Measurements from ENCODE around the gene SBSN.

The SBSN gene

DNA sequence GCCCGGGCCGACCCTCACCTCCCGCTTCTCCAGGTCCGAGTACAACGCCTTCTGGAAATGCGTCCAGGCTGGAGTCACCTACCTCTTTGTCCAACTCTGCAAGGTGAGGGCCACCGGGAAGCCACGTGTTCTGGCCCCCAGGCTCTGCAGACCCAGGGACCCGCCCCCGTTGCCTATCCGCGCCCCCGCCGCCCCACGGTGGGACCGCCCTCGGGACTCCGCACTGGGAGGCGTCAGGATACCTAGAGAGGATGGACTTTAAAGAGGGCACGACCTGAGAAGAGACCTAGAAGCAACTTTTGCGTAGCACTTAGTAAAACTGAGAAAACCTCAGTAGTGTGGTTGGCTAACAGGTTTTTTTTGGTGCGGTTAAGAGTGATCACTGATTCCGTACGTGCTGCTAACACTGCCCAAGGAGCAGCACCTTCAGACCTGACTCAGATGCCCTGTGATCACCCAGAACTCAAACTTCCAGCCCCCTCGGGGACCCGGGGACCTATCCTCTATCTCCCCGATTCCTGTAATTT lies 17.8 kb upstream of the SBSN start:
- TF ChIP-seq NFIC (IDR thresholded peaks at IDR 0.05): no peak
- TF ChIP-seq EGR1 (IDR thresholded peaks at IDR 0.05): peak; percentile 53; the same call in 1 of the 2 replicates
- no peak for TF ChIP-seq FOXM1 (IDR thresholded peaks at IDR 0.05; ENCODE audit: borderline replicate concordance, low read depth)
- TF ChIP-seq ZBTB7A (IDR thresholded peaks at IDR 0.05; ENCODE audit: low read depth): peak; percentile 69

DNA sequence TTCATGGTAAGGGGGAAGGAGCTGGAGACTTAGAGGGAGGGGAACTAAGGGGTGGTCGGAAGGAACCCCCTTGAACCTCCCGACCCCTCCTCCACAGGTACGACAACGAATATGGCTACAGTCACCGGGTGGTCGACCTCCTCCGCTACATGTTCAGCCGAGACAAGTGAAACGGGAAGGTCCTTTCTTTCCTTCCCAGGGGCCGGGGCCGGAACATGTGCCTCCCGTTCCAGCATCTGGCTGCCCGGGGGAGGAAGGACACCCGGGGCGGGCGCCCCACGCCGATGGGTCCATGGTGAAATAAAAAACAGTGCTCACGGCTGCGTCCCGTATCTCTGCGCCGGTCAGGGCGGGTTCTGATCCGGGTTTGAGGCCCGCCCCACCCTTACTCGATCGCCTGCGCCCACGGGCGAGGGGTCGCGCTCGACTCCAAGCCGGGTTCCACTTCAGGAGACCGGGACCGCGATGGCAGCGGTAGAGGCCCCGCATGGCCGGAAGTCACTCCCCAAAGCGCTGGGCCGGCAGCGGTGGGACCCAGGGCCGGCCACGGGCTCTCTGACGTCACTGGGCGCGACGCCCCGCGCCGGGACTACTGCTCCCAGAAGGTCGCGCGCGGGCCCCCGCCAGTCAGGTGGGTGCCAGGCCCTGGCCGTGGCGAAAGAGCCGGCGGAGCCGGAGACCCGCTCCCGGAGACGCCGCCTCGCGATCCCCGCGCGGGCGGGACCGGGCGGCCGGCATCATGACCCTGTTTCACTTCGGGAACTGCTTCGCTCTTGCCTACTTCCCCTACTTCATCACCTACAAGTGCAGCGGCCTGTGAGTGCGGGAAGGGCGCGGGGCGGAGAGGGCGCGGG lies 17.1 kb upstream of the SBSN start, which contains the start of gene TMEM147:
Gene TMEM147 (plus strand): TSS at position 626 of the 854 bp plus-strand sequence. CDS start 114 bp downstream, at position 740.
- no peak for TF ChIP-seq CEBPB (IDR thresholded peaks at IDR 0.05)
- TF ChIP-seq CREB1 (IDR thresholded peaks at IDR 0.05; ENCODE audit: low read depth): peak; percentile 93
- TF ChIP-seq, protein P1, sequence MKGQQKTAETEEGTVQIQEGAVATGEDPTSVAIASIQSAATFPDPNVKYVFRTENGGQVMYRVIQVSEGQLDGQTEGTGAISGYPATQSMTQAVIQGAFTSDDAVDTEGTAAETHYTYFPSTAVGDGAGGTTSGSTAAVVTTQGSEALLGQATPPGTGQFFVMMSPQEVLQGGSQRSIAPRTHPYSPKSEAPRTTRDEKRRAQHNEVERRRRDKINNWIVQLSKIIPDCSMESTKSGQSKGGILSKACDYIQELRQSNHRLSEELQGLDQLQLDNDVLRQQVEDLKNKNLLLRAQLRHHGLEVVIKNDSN (IDR thresholded peaks at IDR 0.05): peak; percentile 90
- TF ChIP-seq TCF12 (IDR thresholded peaks at IDR 0.05; ENCODE audit: low read depth): peak; percentile 60
- TF ChIP-seq, protein P2, sequence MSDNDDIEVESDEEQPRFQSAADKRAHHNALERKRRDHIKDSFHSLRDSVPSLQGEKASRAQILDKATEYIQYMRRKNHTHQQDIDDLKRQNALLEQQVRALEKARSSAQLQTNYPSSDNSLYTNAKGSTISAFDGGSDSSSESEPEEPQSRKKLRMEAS (IDR thresholded peaks at IDR 0.05): peak; percentile 84
- TF ChIP-seq EGR1 (IDR thresholded peaks at IDR 0.05): no peak
- TF ChIP-seq TAF1 (IDR thresholded peaks at IDR 0.05; ENCODE audit: low read depth): peak; percentile 77
- peak; percentile 55; the same call in 1 of the 2 replicates for TF ChIP-seq YY1 (IDR thresholded peaks at IDR 0.05; ENCODE audit: low read depth)

DNA sequence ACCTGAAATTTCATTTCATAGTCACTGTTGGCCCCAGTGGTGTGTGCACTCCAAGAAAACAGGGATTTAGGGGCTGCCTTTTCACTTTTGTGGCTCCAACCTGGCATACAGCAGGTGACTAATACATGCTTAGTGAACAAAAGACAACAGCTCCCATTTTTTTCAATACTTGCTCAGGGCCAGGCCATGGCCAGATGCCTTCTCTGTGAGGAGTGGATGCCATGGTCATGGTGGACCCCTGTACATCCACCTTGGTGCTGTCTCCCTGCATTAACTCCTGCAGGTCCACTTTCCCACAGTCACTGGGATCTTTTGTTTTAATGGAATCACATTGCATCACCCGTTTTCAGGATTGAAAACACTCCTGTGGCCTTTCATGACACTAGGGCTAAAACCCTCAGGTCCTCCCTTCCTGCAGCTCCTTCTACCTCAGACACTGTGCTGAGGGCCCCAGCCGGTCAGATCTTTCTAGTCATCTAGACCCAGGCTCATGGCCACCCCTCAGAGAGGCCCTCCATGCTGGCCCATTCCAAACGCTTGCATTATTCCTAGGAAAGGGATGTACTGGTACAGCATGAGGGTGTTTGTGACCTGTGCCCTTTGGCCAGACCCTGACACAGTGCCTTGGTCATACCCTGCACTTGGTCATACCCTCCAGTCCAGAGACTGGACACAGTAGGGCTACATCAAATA lies 16.1 kb upstream of the SBSN start:
- TF ChIP-seq NFIC (IDR thresholded peaks at IDR 0.05) (no peak), RAD21 (IDR thresholded peaks at IDR 0.05; ENCODE audit: low read depth) (no peak), CEBPB (IDR thresholded peaks at IDR 0.05) (no peak), CREB1 (IDR thresholded peaks at IDR 0.05; ENCODE audit: low read depth) (no peak), EGR1 (IDR thresholded peaks at IDR 0.05) (no peak)

DNA sequence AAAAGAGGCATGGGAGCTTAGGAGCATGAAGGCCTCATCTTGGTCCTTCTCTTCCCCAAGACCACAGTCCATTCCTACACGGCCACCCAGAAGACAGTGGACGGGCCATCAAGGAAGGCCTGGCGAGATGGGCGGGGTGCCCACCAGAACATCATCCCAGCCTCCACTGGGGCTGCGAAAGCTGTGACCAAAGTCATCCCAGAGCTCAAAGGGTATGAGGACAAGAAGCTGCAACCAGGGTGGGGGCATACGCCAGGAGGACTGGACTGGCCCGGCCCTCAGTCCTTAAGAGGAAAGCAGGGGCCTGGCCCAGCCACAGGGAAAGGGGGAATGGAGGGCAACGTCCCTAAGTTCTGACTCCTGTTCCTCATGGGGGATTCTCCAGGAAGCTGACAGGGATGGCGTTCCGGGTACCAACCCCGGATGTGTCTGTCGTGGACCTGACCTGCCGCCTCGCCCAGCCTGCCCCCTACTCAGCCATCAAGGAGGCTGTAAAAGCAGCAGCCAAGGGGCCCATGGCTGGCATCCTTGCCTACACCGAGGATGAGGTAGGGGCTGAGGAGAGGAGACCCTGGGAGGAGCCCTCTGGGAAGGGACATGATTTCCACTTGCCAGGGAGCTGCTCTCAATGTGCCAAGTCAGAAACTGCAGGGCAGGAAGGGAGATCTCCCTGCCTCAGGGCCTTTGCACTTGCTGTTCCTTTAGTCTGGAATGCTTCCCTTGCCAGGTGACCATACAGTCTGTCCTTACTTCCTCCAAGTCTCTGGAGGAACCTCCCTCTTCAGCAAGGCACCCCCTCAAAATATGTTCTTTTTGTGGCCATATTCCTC lies 15.4 kb upstream of the SBSN start:
- no peak for TF ChIP-seq TCF12 (IDR thresholded peaks at IDR 0.05; ENCODE audit: low read depth)
- TF ChIP-seq CEBPB (IDR thresholded peaks at IDR 0.05): no peak
- TF ChIP-seq YY1 (IDR thresholded peaks at IDR 0.05; ENCODE audit: low read depth): no peak
- no peak for TF ChIP-seq ZBTB7A (IDR thresholded peaks at IDR 0.05; ENCODE audit: low read depth)
- no peak for TF ChIP-seq EGR1 (IDR thresholded peaks at IDR 0.05)
- TF ChIP-seq TAF1 (IDR thresholded peaks at IDR 0.05; ENCODE audit: low read depth): no peak
- TF ChIP-seq, protein P2 (IDR thresholded peaks at IDR 0.05): no peak
- no peak for TF ChIP-seq TEAD4 (IDR thresholded peaks at IDR 0.05)
- TF ChIP-seq, protein P1 (IDR thresholded peaks at IDR 0.05): no peak
- TF ChIP-seq NFIC (IDR thresholded peaks at IDR 0.05): no peak
- TF ChIP-seq, protein P3, sequence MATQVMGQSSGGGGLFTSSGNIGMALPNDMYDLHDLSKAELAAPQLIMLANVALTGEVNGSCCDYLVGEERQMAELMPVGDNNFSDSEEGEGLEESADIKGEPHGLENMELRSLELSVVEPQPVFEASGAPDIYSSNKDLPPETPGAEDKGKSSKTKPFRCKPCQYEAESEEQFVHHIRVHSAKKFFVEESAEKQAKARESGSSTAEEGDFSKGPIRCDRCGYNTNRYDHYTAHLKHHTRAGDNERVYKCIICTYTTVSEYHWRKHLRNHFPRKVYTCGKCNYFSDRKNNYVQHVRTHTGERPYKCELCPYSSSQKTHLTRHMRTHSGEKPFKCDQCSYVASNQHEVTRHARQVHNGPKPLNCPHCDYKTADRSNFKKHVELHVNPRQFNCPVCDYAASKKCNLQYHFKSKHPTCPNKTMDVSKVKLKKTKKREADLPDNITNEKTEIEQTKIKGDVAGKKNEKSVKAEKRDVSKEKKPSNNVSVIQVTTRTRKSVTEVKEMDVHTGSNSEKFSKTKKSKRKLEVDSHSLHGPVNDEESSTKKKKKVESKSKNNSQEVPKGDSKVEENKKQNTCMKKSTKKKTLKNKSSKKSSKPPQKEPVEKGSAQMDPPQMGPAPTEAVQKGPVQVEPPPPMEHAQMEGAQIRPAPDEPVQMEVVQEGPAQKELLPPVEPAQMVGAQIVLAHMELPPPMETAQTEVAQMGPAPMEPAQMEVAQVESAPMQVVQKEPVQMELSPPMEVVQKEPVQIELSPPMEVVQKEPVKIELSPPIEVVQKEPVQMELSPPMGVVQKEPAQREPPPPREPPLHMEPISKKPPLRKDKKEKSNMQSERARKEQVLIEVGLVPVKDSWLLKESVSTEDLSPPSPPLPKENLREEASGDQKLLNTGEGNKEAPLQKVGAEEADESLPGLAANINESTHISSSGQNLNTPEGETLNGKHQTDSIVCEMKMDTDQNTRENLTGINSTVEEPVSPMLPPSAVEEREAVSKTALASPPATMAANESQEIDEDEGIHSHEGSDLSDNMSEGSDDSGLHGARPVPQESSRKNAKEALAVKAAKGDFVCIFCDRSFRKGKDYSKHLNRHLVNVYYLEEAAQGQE (IDR thresholded peaks at IDR 0.05; ENCODE audit: low read depth): no peak
- no peak for TF ChIP-seq EP300 (IDR thresholded peaks at IDR 0.05; ENCODE audit: borderline replicate concordance)
- TF ChIP-seq RAD21 (IDR thresholded peaks at IDR 0.05; ENCODE audit: low read depth): no peak
- TF ChIP-seq CREB1 (IDR thresholded peaks at IDR 0.05; ENCODE audit: low read depth): no peak
- no peak for TF ChIP-seq FOXM1 (IDR thresholded peaks at IDR 0.05; ENCODE audit: borderline replicate concordance, low read depth)

DNA sequence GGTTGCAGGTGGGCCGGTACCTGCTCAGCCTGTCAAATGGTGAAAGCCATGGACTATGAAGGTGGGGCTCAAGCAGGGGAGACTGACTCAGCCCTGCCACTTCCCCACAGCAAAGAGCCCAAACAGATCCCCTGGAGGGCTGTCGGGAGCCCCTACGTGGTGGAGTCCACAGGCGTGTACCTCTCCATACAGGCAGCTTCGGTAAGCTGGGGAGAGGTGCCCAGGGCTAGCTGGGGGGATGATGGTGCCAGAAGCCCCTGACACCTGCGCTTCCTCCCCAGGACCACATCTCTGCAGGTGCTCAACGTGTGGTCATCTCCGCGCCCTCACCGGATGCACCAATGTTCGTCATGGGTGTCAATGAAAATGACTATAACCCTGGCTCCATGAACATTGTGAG lies 14.1 kb upstream of the SBSN start:
- TF ChIP-seq FOXM1 (IDR thresholded peaks at IDR 0.05; ENCODE audit: borderline replicate concordance, low read depth) (no peak), EP300 (IDR thresholded peaks at IDR 0.05; ENCODE audit: borderline replicate concordance) (no peak), CREB1 (IDR thresholded peaks at IDR 0.05; ENCODE audit: low read depth) (no peak), EGR1 (IDR thresholded peaks at IDR 0.05) (no peak), CEBPB (IDR thresholded peaks at IDR 0.05) (no peak), TEAD4 (IDR thresholded peaks at IDR 0.05) (no peak), TCF12 (IDR thresholded peaks at IDR 0.05; ENCODE audit: low read depth) (no peak)
- TF ChIP-seq, protein P2 (IDR thresholded peaks at IDR 0.05): no peak
- TF ChIP-seq, protein P3 (IDR thresholded peaks at IDR 0.05; ENCODE audit: low read depth): no peak
